Right lobe of liver (tissue), 4 donors: Measurements from ENCODE around the gene PRKCA.

ENCODE experiments used
- POLR2A ChIP-seq: fragments of 450-650 bp; IDR thresholded peaks from one replicate; pipeline ENCODE4 v1.6.1; 2017; ENCODE audit warnings: antibody characterized with exemption, mild to moderate bottlenecking
- TF ChIP-seq, protein P1 (sequence below), 4 donors: fragments of 200-600 bp in 3 of 4; fragments of 450-650 bp in 1 of 4; IDR thresholded peaks; one replicate each; pipeline versions ENCODE4 v1.5.1 to v1.8.0; 2016 to 2022; ENCODE audit warnings: antibody characterized with exemption in 4 of 4, mild to moderate bottlenecking in 2 of 4
- donor health status: DM: no; HTN: no; CAD: no.
- donor health status: DM: no; HTN: no; CAD: no.
- donor health status: DM: no; HTN: yes; CAD: no.

DNA sequence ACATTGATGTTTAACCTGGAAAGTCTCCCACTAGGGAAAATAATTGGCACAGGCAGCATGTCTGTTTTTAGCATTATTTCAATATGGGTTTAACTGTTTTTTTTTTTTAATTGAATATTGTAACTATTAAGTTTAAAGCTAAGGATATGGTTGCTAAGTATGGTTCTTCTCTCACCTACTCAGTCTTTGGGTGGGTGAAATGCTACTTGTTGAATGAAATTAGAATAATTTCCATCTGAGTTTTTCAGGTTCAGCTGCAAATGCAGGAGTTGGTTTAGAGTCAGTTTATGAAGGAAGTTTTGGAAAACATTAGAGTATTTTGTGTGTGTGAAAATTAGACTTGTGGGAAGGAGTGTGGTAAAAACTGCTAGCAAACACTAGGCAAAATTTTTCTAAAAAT is 93.5 kb downstream of the PRKCA start:
- TF ChIP-seq, protein P1, sequence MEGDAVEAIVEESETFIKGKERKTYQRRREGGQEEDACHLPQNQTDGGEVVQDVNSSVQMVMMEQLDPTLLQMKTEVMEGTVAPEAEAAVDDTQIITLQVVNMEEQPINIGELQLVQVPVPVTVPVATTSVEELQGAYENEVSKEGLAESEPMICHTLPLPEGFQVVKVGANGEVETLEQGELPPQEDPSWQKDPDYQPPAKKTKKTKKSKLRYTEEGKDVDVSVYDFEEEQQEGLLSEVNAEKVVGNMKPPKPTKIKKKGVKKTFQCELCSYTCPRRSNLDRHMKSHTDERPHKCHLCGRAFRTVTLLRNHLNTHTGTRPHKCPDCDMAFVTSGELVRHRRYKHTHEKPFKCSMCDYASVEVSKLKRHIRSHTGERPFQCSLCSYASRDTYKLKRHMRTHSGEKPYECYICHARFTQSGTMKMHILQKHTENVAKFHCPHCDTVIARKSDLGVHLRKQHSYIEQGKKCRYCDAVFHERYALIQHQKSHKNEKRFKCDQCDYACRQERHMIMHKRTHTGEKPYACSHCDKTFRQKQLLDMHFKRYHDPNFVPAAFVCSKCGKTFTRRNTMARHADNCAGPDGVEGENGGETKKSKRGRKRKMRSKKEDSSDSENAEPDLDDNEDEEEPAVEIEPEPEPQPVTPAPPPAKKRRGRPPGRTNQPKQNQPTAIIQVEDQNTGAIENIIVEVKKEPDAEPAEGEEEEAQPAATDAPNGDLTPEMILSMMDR (IDR thresholded peaks at IDR 0.05), result no peak
- TF ChIP-seq POLR2A, result no peak
